OCI-M2 (cell line): ENCODE data around the gene KIF6.
"Not testable (repeated sequence)": the region's sequence is repeated elsewhere in the genome, so short reads cannot be mapped to it uniquely, and the experiment has no call there.

Source experiments
- DNase-seq: peaks from one replicate; lab custom pipeline; 2025; ENCODE audit not compliant: unreplicated experiment; lab: John Stamatoyannopoulos, UW

Gene KIF6

DNA sequence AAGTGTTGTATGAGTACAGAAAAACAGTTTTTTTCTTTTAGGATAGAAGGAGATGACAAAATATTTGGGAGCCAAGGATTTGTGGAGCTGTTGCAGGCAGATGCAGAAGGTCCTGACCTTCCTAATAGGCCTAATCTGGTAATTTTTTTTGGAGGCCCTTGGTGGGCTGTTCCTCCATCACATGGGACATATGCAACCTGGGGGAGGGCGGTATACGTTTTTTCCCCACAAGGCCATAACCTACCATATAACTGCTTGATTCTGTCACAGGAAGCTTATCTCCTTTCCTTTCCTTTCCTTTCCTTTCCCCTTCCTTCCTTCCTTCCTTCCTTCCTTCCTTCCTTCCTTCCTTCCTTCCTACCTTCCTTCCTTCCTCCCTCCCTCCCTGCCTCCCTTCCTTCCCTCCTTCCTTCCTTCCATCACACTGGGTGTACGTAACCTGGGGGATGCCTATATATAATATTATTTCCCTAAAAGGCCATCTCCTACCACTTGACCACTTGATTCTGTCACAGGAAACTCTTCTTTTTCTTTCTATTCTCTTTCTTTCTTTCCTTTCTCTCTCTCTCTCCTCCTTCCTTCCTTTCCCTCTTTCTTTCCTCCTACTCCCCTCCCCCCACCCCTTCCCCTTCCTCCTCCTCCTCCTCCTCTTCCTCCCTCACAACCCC is 217.7 kb downstream of the KIF6 start:
- no peak for DNase-seq

GRCh38 chr6:39502362-39502955 is 222.7 kb downstream of the KIF6 start:
- DNase-seq: not testable (repeated sequence)

GRCh38 chr6:39499053-39499452 is 226.2 kb downstream of the KIF6 start:
- no peak for DNase-seq

GRCh38 chr6:39498096-39498495 is 227.1 kb downstream of the KIF6 start:
- DNase-seq: no peak

GRCh38 chr6:39496915-39497314 is 228.3 kb downstream of the KIF6 start:
- DNase-seq: no peak

GRCh38 chr6:39496456-39496855 is 228.8 kb downstream of the KIF6 start:
- DNase-seq: no peak

GRCh38 chr6:39495640-39496039 is 229.6 kb downstream of the KIF6 start:
- DNase-seq: no peak

DNA sequence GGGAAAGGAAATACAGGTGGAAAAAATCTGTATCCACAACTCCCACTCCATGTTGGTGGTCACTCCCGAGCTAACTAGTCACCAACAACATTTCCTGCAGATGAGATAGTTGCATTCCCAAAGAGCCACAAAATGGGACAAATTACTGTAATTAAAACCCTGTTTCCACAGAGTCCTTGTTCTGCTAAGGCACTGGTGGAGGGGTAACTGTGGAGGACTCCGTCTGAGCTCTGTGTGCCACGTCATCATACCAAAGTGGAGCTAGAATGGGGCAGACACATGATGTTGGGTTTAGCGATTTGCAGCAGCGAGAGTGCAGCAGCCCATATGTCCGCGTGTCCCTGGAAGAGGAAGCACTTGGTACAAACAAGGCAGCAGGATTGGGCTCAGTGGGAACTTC is 230.2 kb downstream of the KIF6 start:
- no peak for DNase-seq

DNA sequence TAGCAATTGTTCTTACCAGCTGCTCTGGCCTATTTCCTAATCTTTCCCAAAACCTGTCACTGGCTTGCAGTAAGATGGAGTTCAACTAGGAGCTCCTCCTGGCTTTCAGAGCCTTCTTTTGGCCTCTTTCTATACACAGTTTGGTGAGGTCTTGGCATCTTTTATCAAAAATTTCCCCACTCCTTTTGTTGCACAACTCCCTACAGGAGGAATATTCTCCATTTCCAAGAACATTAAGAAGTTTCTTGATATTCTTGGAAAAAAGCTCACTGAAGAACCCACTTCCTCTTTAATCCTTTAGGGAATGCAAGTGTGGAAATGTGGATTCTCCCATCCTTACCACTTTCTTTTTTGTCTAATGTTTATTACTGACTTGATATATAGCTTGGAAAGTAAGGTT is 231.4 kb downstream of the KIF6 start:
- DNase-seq: no peak

GRCh38 chr6:39493174-39493573 is 232.0 kb downstream of the KIF6 start:
- DNase-seq: no peak

- no peak for DNase-seq
Observed at GRCh38 chr6:39490108-39490507, 235.1 kb downstream of the KIF6 start.

DNA sequence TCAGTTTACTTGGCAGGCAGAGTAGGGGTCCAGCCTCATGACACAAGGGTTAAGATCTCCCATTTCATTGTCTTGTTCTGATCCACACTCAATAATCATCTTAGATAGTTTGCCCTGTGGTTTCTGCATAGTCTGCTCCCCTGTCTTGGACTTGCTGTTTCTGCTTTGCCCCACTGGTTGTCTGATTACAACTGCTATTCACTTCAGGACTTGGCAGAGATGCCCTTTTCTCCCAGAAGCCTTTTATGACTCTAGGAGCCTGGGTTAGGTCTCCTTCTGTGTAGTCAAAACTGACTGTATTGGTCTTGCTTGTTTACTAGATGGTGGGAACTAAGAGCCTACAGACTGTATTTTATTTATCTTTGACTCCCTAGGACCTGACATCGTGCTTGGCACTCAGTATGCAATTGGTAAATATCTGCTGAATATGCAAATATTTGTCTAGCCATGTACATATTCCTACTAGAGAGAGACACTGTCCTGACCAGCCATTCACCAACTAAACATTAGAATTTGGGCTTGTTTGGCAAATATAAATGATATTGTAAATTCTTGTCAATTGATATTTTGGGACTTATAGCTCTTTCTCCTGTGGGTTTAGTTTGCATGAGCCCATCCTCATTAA is 236.8 kb downstream of the KIF6 start:
- DNase-seq: no peak

GRCh38 chr6:39484276-39484675 is 240.9 kb downstream of the KIF6 start:
- DNase-seq: no peak

- DNase-seq: not testable (repeated sequence)
Observed at GRCh38 chr6:39479819-39480218, 245.4 kb downstream of the KIF6 start.

GRCh38 chr6:39476670-39477069 is 248.5 kb downstream of the KIF6 start:
- no peak for DNase-seq

DNA sequence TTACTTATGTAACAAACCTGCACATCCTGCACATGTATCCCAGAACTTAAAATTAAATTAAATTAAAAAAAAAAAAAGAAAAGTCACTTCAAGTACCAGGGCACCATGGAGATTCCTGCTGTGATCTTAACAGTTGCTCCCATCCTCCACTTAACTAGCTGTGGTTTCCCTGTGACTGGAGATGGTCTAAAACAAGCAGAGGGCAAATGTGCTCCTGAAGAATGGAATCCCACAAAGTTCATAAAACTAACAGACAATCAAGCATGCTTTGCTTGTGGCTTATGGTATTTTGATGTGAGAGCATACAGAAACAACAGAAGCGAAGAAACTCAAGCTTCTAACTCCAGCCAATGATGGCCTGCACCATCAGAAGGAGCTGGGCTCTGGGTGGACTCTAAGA is 249.1 kb downstream of the KIF6 start:
- no peak for DNase-seq

- DNase-seq: no peak
Observed at GRCh38 chr6:39471954-39472659, 253.1 kb downstream of the KIF6 start.

DNA sequence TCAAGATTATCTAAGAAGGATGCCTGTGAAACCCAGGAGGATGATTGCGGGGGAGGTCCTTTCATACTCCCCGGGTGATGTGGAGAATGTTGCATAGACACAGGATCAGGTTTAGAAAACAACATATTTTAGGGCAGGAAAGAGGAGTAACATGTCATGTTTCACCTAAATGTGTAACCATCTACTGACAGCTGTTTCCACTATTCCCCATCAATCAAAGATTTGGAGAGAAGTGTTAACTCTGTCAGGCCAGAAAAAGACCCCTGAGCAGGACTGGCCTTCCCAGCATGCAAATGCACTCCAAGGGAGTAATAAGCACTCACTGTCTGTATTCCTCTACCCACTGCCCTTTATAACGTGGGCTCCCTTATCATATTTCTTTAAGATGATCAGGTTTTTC is 254.7 kb downstream of the KIF6 start:
- DNase-seq: no peak

DNA sequence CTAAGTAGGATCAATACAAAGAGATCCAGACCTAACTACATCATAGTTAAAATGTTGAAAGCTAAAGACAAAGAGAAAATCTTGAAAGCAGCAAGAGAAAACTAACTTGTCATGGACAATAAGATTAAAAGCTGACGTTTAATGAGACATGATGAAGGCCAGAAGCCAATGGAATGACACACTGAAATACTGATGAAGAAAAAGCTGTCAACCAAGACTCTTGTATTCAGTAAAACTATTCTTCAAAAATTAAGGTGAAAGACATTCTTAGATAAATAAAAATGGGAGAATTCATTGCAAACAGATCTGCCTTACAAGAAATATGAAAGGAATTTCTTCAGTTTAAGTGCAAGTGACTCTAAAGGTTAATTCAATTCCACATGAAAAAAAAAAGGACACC is 256.8 kb downstream of the KIF6 start:
- DNase-seq: no peak

DNA sequence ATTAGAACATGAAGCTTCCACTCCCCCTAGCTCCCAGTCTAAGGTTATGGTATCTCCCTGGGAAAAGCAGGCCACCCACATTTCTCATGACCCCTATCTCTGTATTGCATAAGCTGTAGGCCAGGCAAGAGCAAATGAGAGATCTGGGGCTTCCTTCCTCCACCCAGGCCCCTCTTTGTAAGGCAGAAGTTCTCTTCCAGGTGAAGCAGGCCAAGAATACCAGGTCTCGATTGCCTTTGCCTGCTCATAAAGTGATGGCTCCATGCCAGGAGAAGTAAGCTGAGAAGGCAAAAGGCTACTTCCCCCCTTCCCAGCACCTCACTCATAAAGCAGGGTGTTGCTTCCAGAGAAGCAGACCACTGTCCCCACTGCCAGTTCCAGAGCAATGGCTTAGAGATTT is 258.6 kb downstream of the KIF6 start:
- no peak for DNase-seq

DNA sequence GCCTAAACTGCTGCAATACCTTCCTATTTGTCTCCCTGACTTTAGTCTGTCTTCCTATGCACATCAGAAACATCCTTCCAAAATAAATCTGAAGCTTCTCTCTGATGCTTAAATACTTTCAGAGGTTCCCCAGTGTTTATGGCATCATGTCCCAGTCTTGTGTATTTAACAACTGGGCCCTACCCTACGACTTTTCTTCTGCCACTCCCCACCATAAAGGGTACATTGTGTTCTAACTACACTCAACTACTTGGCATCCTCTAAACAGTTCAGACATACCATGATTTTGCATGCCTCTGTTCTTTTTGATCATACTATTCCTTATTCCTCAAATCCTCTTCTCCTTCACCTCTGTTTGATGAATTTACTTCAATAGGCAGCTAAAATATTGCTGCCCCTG is 259.7 kb downstream of the KIF6 start:
- no peak for DNase-seq

DNA sequence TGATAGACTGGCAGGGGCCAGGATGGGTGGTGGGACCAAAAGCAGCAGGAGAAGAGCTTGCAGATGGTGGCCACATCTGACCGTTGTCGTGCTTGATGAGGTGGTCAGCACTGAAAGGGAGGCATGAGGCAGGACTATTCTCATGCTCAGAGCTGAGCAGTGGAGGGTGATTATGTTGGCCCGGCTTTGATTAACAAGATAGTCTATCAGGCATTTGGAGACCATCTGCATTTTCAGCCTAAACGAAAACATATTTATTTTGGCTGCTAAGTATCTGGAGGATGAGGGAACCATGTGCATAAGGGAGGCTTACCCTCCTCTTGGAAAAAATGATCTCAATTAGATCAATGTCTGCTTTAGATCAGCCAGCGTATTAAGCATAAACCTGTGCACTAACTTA is 261.1 kb downstream of the KIF6 start:
- DNase-seq: no peak
